ENCODE data around the gene MRPL30.

GRCh38 chr2:99238599-99238998, 57.6 kb downstream of the MRPL30 start:
- TF ChIP-seq EZH2 (IDR thresholded peaks at IDR 0.05; ENCODE audit: low read length, missing control alignments), result no peak
- no peak for TF ChIP-seq CTCF (conservative IDR thresholded peaks at IDR 0.05 in 1 of 2, IDR thresholded peaks at IDR 0.05 in 1 of 2; ENCODE audit: low read depth in 1 of 2, low read length in 2 of 2)

Data from fibroblast of lung (primary cell).